ENCODE data around the gene TTYH3.
"Not testable (repeated sequence)": the region's sequence is repeated elsewhere in the genome, so short reads cannot be mapped to it uniquely, and the experiment has no call there.

The TTYH3 gene

GRCh38 chr7:2691011-2691707, 59.4 kb downstream of the TTYH3 start:
- DNase-seq = no peak

- DNase-seq = not testable (repeated sequence)
These were observed 60.2 kb downstream of the TTYH3 start for GRCh38 chr7:2691932-2692439.

GRCh38 chr7:2692543-2692942, 60.8 kb downstream of the TTYH3 start:
- no peak for DNase-seq

- not testable (repeated sequence) for DNase-seq
These were observed 61.8 kb downstream of the TTYH3 start for GRCh38 chr7:2693420-2694121.

- DNase-seq = not testable (repeated sequence)
These were observed 62.3 kb downstream of the TTYH3 start for GRCh38 chr7:2694122-2694436.

- DNase-seq = no peak
These were observed 66.9 kb downstream of the TTYH3 start for GRCh38 chr7:2698581-2699288.

- no peak for DNase-seq
These were observed 67.5 kb downstream of the TTYH3 start for GRCh38 chr7:2699289-2699620.

- DNase-seq = no peak
These were observed 68.5 kb downstream of the TTYH3 start for GRCh38 chr7:2700141-2700850.

- no peak for DNase-seq
These were observed 69.6 kb downstream of the TTYH3 start for GRCh38 chr7:2701424-2701823.

GRCh38 chr7:2701832-2702593, 70.2 kb downstream of the TTYH3 start:
- DNase-seq = no peak

- DNase-seq = no peak
These were observed 70.8 kb downstream of the TTYH3 start for GRCh38 chr7:2702594-2702957.

- no peak for DNase-seq
These were observed 73.7 kb downstream of the TTYH3 start for GRCh38 chr7:2705371-2706096.

- no peak for DNase-seq
These were observed 74.9 kb downstream of the TTYH3 start for GRCh38 chr7:2706685-2707126.

GRCh38 chr7:2707481-2707880, 75.7 kb downstream of the TTYH3 start:
- no peak for DNase-seq

GRCh38 chr7:2708041-2708440, 76.3 kb downstream of the TTYH3 start:
- DNase-seq = no peak

GRCh38 chr7:2708547-2709310, 76.9 kb downstream of the TTYH3 start:
- no peak for DNase-seq

- no peak for DNase-seq
These were observed 77.9 kb downstream of the TTYH3 start for GRCh38 chr7:2709553-2710285.

GRCh38 chr7:2710286-2710655, 78.5 kb downstream of the TTYH3 start:
- no peak for DNase-seq

- no peak for DNase-seq
These were observed 79.2 kb downstream of the TTYH3 start for GRCh38 chr7:2710901-2711551.

Measured in SIG-M5 (cell line).